Measurements from ENCODE around the gene PACSIN2. TPM values are rescaled to one million over a fixed set of nuclear protein-coding genes. Genes with fewer than 3 reads are reported as not detected.

PACSIN2 gene
- total RNA-seq, 6 experiments from 2014 or later, result 21.4 to 67.0 (median 47.1) TPM

DNA sequence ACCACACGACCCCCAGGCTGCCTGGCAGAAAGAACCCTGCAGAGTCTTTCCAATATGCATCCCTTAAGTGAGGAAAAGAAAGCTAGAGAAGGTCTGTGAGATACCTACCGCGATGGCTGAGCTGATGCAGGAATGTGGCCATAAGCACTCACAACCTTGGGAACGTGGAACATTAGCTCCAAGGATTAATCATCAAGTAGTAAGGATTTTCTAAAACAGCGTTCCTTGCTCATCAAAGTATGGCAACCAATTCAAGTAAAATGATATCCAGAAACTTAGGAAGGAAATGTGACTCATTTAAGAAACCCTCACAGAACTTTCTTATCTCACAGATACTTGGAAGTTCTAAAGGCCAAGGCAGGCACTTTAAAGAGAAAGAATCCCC, 12.8 kb downstream of the PACSIN2 start:
- H3K27ac ChIP-seq, result no peak overlapping the region
- no peaks in the 10 kb centered on the region for H3K9me3 ChIP-seq
- ATAC-seq, result peak in 1 of 4 donors; percentile 26
- H3K4me1 ChIP-seq, result peaks cover 0 to 47% (median 10%) of the 10 kb centered on the region in 4 donors
- intact Hi-C loops (cut with DNase I), result no loop called here
- TF ChIP-seq POLR2A (IDR thresholded peaks at IDR 0.05), result no peak
- TF ChIP-seq, protein P1, sequence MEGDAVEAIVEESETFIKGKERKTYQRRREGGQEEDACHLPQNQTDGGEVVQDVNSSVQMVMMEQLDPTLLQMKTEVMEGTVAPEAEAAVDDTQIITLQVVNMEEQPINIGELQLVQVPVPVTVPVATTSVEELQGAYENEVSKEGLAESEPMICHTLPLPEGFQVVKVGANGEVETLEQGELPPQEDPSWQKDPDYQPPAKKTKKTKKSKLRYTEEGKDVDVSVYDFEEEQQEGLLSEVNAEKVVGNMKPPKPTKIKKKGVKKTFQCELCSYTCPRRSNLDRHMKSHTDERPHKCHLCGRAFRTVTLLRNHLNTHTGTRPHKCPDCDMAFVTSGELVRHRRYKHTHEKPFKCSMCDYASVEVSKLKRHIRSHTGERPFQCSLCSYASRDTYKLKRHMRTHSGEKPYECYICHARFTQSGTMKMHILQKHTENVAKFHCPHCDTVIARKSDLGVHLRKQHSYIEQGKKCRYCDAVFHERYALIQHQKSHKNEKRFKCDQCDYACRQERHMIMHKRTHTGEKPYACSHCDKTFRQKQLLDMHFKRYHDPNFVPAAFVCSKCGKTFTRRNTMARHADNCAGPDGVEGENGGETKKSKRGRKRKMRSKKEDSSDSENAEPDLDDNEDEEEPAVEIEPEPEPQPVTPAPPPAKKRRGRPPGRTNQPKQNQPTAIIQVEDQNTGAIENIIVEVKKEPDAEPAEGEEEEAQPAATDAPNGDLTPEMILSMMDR (IDR thresholded peaks at IDR 0.05), result no peak
- 38% methylated on average over 3 of the region's 5 CpGs for WGBS (ENCODE audit: insufficient coverage, low coverage, low lambda C conversion rate, missing lambda C conversion rate)
- no peaks in the 10 kb centered on the region for H3K27me3 ChIP-seq
- H3K36me3 ChIP-seq, result no peaks in the 10 kb centered on the region
- no peak overlapping the region for H3K4me3 ChIP-seq
- DNase-seq, result no peak

DNA sequence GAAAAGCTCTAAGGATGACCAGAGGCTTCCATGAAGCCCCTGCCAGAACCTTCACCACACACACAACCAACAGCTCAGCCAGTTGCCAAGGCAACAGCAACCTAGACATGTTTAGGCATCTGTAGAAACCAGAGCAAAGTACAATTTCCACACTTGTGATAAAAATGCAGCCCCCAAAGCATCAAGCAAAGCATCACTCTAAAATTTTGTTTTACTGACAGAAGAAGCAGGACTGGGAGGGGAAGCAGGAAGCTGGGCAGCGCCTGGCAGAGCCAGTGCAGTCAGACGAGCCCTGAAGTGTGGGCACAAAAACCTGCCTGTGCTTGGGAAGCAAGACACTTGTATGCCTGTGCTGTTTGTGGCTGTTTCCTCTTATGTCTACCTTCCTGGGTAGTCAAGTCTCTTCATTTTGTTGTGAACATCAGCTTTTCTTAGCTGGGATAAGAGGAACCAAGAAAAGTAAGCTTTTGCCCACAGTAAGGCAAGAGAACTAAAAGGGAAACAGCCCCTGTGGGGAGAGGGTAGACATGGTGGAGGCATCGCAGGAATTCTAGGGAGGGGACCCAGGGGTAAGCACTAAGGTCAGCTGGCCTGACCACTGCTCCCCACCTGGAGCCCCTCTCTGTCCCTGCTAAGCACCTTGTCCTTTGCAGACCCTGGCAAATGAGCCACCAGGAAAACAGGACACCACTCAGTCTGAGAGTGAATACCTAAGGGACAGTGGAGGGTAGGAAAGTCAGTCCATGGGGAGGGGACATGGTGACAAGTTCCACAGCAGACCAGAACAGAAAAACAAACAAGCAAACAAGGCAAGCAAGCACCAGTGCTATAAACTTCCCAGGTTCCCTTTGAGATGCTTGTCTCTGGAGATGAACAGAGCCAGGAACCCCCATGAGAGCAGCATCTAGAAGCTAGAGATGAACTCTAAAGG, 13.4 kb downstream of the PACSIN2 start:
- 60% methylated on average over 1 of the region's 3 CpGs for WGBS (ENCODE audit: insufficient coverage, low coverage, low lambda C conversion rate, missing lambda C conversion rate)
- no peaks in the 10 kb centered on the region for H3K27me3 ChIP-seq
- no peaks in the 10 kb centered on the region for H3K9me3 ChIP-seq
- no peaks in the 10 kb centered on the region for H3K36me3 ChIP-seq
- H3K4me3 ChIP-seq, result no peak overlapping the region
- intact Hi-C loops (cut with DNase I), result no loop called here
- peaks cover 2 to 54% (median 13%) of the 10 kb centered on the region in 4 donors for H3K4me1 ChIP-seq
- H3K27ac ChIP-seq, result no peak overlapping the region
- DNase-seq (no peak), ATAC-seq (peak; percentile 7 to 26 (median 11))
- TF ChIP-seq, protein P1 (IDR thresholded peaks at IDR 0.05), result no peak
- no peak for TF ChIP-seq POLR2A (IDR thresholded peaks at IDR 0.05)

DNA sequence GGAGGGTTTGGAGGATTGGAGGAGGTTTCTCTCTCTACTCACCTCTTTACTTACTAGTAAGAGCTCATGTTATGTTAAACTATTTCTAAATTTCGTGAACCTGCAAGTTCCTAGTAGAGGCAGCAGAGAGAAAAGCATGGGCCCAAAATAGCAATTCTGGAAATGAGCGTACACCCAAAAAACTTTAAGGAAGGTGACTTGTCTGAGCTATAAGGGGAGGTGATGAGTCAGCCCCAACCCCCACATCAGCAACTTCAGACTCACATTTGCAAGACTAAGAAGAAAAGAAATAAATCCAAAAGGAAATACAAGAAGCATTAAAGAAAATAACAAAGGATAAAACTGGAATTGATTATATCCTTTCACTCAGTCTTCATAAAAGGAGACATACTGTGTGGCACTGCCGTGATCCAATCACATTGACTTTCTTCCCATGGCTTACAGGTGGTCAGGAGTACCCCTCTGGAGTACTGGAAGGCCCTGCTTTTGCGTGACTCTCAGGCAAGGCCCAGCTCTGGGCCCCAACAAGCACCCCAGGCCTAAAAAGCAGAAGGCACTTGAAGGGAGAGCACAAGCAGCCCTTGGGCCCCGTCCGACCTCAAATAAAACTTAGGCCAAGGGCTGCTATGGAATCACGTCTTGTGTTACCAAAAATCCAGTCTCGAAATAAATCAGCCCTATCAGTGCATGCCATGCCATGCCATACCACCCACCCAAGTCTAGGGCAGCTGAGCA, 14.3 kb downstream of the PACSIN2 start:
- DNase-seq (no peak), ATAC-seq (no peak)
- Histone ChIP-seq H3K36me3 (no peaks in the 10 kb centered on the region), H3K27me3 (no peaks in the 10 kb centered on the region), H3K4me3 (no peak overlapping the region), H3K27ac (no peak overlapping the region), H3K4me1 (peaks cover 2 to 63% (median 17%) of the 10 kb centered on the region in 4 donors), H3K9me3 (no peaks in the 10 kb centered on the region)
- 72% methylated on average over 5 of the region's 8 CpGs for WGBS (ENCODE audit: insufficient coverage, low coverage, low lambda C conversion rate, missing lambda C conversion rate)
- intact Hi-C loops (cut with DNase I), result no loop called here
- TF ChIP-seq POLR2A (IDR thresholded peaks at IDR 0.05), result no peak
- TF ChIP-seq, protein P1 (IDR thresholded peaks at IDR 0.05), result no peak

DNA sequence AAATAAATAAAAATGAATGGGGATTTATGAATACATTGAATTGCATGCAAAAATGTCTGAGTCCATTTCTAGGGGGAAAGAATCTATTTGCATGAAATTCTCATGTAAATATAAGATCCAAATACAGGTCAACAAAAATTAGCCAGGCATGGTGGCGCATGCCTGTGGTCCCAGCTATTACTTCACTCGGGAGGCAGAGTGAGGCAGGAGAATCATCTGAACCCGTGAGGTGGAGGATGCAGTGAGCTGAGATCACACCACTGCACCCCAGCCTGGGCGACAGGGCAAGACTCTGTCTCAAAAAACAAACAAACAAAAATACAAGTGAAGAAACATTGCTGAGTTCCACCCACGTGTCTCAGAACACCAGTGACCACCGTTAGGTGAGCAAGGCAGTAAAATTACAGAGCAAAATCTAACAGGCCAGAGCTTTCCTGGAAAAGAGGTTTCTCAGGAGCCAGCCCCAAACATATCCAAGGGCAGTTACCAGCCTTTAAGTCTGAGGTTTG, 17.3 kb downstream of the PACSIN2 start:
- H3K4me1 ChIP-seq, result peaks cover 6 to 67% (median 21%) of the 10 kb centered on the region in 4 donors
- no peaks in the 10 kb centered on the region for H3K9me3 ChIP-seq
- 65% methylated on average over 6 of the region's 6 CpGs for WGBS (ENCODE audit: insufficient coverage, low coverage, low lambda C conversion rate, missing lambda C conversion rate)
- DNase-seq (no peak), ATAC-seq (no peak)
- no peaks in the 10 kb centered on the region for H3K36me3 ChIP-seq
- intact Hi-C loops (cut with DNase I), result no loop called here
- no peak overlapping the region for H3K4me3 ChIP-seq
- TF ChIP-seq POLR2A (IDR thresholded peaks at IDR 0.05), result no peak
- TF ChIP-seq, protein P1 (IDR thresholded peaks at IDR 0.05), result no peak
- no peaks in the 10 kb centered on the region for H3K27me3 ChIP-seq
- peak overlapping the region in 1 of 3 donors; percentile 92 for H3K27ac ChIP-seq
